ENCODE results near the gene ZNF688.
A peak's percentile ranks its signal among the peaks of the same experiment; 100 is the strongest.

ZNF688 gene

GRCh38 chr16:30588651-30589050 lies 17.1 kb upstream of the ZNF688 start:
- Histone ChIP-seq H3K27ac (ENCODE audit: low read depth, low read length) (no peak overlapping the region), H3K9ac (ENCODE audit: low read length in 5 of 5) (no peak overlapping the region), H3K27me3 (ENCODE audit: control insufficient read depth in 5 of 5, insufficient read depth in 4 of 5, low read length in 5 of 5) (no peaks in the 10 kb centered on the region), H3K9me3 (ENCODE audit: control insufficient read depth in 5 of 5, low read length in 5 of 5) (no peaks in the 10 kb centered on the region), H3K4me1 (ENCODE audit: control insufficient read depth in 5 of 5, insufficient read depth in 5 of 5, low read length in 5 of 5) (peaks cover 3 to 20% (median 15%) of the 10 kb centered on the region in 5 donors), H3K36me3 (ENCODE audit: control insufficient read depth in 5 of 5, insufficient read depth in 5 of 5, low read length in 5 of 5) (no peaks in the 10 kb centered on the region), H3K4me3 (ENCODE audit: low read depth in 1 of 5, low read length in 5 of 5) (no peak overlapping the region)

DNA sequence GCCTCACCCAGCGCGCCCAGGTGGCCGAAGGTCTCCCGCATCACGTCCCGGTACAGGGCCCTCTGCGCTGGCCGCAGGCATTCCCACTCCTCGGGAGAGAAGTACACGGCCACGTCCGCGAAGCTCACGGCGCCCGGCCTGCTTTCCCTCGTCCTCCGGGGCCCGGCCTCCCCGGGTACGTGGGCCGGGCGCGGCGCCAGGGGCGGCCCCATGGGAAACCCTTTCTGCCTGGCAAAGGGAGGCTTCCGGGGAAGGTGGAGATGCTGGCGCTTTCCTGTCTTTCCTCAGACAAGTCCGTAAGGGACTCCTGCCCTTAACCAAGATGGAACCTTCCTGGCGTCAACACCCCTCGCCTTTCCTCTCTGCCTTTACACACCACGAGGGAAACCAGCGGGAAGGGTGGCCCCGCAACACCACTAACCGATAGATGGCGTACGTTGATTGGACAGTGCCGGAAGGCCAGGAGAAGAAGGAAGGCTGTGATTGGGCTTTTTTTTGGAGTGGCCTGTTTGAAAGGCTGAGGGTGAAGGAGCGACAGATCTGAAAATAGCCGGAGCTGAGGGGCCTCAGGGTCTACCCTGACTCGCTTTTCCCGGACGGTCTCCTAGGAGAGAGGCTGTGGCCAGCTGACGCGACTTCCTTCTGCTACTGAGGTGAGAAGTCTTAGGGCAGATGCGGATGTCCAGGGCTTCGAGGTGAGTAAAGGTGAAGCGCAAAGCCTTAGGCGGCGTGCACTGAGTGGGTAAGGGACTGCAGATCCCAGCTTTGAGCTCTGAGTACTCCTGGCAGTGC lies 14.1 kb upstream of the ZNF688 start, which contains the start of gene ZNF785:
Gene ZNF785, minus strand, starts transcription at position 298 of the 792 bp plus-strand sequence. Its CDS starts 86 bp downstream, at position 212.
- no peaks in the 10 kb centered on the region for H3K9me3 ChIP-seq (ENCODE audit: control insufficient read depth in 5 of 5, low read length in 5 of 5)
- peak within 1 kb of the TSS; percentile 56 for H3K27ac ChIP-seq (ENCODE audit: low read depth, low read length)
- H3K27me3 ChIP-seq (ENCODE audit: control insufficient read depth in 5 of 5, insufficient read depth in 4 of 5, low read length in 5 of 5): no peaks in the 10 kb centered on the region
- H3K4me3 ChIP-seq (ENCODE audit: low read depth in 1 of 5, low read length in 5 of 5): peak within 1 kb of the TSS; percentile 69 to 98 (median 79)
- peaks cover 3 to 20% (median 16%) of the 10 kb centered on the region in 5 donors for H3K4me1 ChIP-seq (ENCODE audit: control insufficient read depth in 5 of 5, insufficient read depth in 5 of 5, low read length in 5 of 5)
- H3K36me3 ChIP-seq (ENCODE audit: control insufficient read depth in 5 of 5, insufficient read depth in 5 of 5, low read length in 5 of 5): peaks cover 0 to 22% (median 20%) of the 10 kb centered on the region in 5 donors
- peak within 1 kb of the TSS; percentile 75 to 87 (median 87) for H3K9ac ChIP-seq (ENCODE audit: low read length in 5 of 5)

DNA sequence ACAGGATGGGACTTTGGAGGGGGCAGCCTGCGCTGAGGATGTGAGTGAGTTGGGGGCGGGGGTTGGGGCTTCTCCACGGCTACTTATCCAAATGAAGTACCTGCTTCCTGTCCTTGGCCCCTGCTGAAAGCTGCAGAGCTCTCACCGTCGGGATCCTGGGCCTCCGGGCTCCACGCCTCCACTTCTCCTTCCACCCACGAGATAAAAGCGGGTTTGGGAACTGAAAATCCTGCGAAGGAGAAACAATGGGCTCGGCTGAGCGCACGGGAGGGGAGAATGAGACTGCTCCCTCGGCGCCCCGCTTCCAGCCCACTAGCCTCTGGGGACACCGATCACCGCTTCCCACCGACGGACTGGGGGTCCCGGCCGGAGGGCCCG lies 13.5 kb upstream of the ZNF688 start:
- Histone ChIP-seq H3K4me3 (ENCODE audit: low read depth in 1 of 5, low read length in 5 of 5) (peak overlapping the region; percentile 58 to 89 (median 69)), H3K9ac (ENCODE audit: low read length in 5 of 5) (peak overlapping the region; percentile 75 to 87 (median 87))

DNA sequence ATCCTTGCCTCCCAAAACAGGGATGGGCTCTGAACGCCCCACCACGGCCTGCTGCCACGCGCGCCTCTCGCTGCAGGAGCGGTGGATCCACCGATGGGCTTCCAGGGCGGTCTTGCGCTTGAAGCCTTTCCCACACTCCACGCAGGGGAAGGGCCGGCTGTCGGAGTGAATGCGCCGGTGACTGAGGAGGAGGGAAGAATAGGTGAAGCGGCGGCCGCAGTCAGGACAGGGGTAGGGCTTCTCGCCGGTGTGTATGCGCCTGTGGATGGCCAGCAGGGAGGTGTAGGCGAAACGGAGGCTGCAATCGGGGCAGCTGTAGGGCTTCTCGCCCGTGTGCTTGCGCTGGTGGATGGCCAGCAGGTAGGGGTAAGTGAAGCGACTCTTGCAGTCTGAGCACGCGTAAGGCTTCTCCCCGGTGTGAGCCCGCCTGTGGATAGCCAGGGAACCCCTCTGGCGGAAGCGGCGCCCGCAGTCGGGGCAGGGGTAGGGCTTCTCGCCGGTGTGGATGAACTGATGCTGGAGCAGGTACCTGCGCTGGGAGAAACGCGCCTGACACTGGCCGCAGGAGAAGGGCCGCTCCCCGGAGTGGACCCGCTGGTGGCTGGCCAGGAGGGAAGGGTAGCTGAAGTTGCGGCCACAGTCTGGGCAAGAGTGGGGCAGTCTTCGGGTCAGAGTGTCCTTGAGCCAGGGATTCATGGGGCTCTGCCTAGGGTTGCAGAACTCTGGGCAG lies 11.3 kb upstream of the ZNF688 start:
- peaks cover 3 to 20% (median 16%) of the 10 kb centered on the region in 5 donors for H3K4me1 ChIP-seq (ENCODE audit: control insufficient read depth in 5 of 5, insufficient read depth in 5 of 5, low read length in 5 of 5)
- H3K9ac ChIP-seq (ENCODE audit: low read length in 5 of 5): no peak overlapping the region
- peaks cover 0 to 28% (median 24%) of the 10 kb centered on the region in 5 donors for H3K36me3 ChIP-seq (ENCODE audit: control insufficient read depth in 5 of 5, insufficient read depth in 5 of 5, low read length in 5 of 5)
- no peak overlapping the region for H3K4me3 ChIP-seq (ENCODE audit: low read depth in 1 of 5, low read length in 5 of 5)
- no peaks in the 10 kb centered on the region for H3K9me3 ChIP-seq (ENCODE audit: control insufficient read depth in 5 of 5, low read length in 5 of 5)
- no peaks in the 10 kb centered on the region for H3K27me3 ChIP-seq (ENCODE audit: control insufficient read depth in 5 of 5, insufficient read depth in 4 of 5, low read length in 5 of 5)
- H3K27ac ChIP-seq (ENCODE audit: low read depth, low read length): no peak overlapping the region

More for the DNA sequence above, 13.5 kb upstream of the ZNF688 start:
- H3K4me1 ChIP-seq (ENCODE audit: control insufficient read depth in 5 of 5, insufficient read depth in 5 of 5, low read length in 5 of 5): peaks cover 3 to 20% (median 16%) of the 10 kb centered on the region in 5 donors
- peak overlapping the region; percentile 56 for H3K27ac ChIP-seq (ENCODE audit: low read depth, low read length)
- H3K27me3 ChIP-seq (ENCODE audit: control insufficient read depth in 5 of 5, insufficient read depth in 4 of 5, low read length in 5 of 5): no peaks in the 10 kb centered on the region
- peaks cover 0 to 22% (median 20%) of the 10 kb centered on the region in 5 donors for H3K36me3 ChIP-seq (ENCODE audit: control insufficient read depth in 5 of 5, insufficient read depth in 5 of 5, low read length in 5 of 5)
- no peaks in the 10 kb centered on the region for H3K9me3 ChIP-seq (ENCODE audit: control insufficient read depth in 5 of 5, low read length in 5 of 5)

- Histone ChIP-seq H3K4me1 (ENCODE audit: control insufficient read depth in 5 of 5, insufficient read depth in 5 of 5, low read length in 5 of 5) (peaks cover 3 to 20% (median 16%) of the 10 kb centered on the region in 5 donors), H3K27ac (ENCODE audit: low read depth, low read length) (no peak overlapping the region), H3K36me3 (ENCODE audit: control insufficient read depth in 5 of 5, insufficient read depth in 5 of 5, low read length in 5 of 5) (peaks cover 0 to 34% (median 24%) of the 10 kb centered on the region in 5 donors), H3K9ac (ENCODE audit: low read length in 5 of 5) (no peak overlapping the region), H3K9me3 (ENCODE audit: control insufficient read depth in 5 of 5, low read length in 5 of 5) (no peaks in the 10 kb centered on the region), H3K27me3 (ENCODE audit: control insufficient read depth in 5 of 5, insufficient read depth in 4 of 5, low read length in 5 of 5) (no peaks in the 10 kb centered on the region), H3K4me3 (ENCODE audit: low read depth in 1 of 5, low read length in 5 of 5) (no peak overlapping the region)
Observed at GRCh38 chr16:30581457-30581856, 9.9 kb upstream of the ZNF688 start.

DNA sequence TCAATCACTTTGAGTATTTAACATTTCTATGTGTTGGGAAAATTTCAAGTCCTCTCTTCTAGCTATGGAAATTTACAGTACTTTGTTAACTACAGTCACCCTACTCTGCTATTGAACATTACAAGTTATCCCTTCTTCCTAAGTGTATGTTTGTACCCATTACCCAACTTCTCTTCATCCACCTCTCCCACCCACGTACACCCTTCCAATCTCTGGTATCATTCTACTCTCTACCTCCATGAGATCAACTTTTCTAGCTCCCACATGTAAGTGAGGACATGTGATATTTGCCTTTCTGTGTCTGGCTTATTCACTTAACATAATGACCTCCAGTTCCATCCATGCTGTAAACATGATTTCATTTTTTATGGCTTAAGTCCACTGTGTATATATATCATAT lies 3.2 kb upstream of the ZNF688 start:
- Histone ChIP-seq H3K27ac (ENCODE audit: low read depth, low read length) (no peak overlapping the region), H3K4me1 (ENCODE audit: control insufficient read depth in 5 of 5, insufficient read depth in 5 of 5, low read length in 5 of 5) (peaks cover 10 to 22% (median 21%) of the 10 kb centered on the region in 5 donors), H3K4me3 (ENCODE audit: low read depth in 1 of 5, low read length in 5 of 5) (no peak overlapping the region), H3K36me3 (ENCODE audit: control insufficient read depth in 5 of 5, insufficient read depth in 5 of 5, low read length in 5 of 5) (peaks cover 0 to 11% (median 3%) of the 10 kb centered on the region in 5 donors), H3K9me3 (ENCODE audit: control insufficient read depth in 5 of 5, low read length in 5 of 5) (no peaks in the 10 kb centered on the region), H3K9ac (ENCODE audit: low read length in 5 of 5) (no peak overlapping the region), H3K27me3 (ENCODE audit: control insufficient read depth in 5 of 5, insufficient read depth in 4 of 5, low read length in 5 of 5) (no peaks in the 10 kb centered on the region)

DNA sequence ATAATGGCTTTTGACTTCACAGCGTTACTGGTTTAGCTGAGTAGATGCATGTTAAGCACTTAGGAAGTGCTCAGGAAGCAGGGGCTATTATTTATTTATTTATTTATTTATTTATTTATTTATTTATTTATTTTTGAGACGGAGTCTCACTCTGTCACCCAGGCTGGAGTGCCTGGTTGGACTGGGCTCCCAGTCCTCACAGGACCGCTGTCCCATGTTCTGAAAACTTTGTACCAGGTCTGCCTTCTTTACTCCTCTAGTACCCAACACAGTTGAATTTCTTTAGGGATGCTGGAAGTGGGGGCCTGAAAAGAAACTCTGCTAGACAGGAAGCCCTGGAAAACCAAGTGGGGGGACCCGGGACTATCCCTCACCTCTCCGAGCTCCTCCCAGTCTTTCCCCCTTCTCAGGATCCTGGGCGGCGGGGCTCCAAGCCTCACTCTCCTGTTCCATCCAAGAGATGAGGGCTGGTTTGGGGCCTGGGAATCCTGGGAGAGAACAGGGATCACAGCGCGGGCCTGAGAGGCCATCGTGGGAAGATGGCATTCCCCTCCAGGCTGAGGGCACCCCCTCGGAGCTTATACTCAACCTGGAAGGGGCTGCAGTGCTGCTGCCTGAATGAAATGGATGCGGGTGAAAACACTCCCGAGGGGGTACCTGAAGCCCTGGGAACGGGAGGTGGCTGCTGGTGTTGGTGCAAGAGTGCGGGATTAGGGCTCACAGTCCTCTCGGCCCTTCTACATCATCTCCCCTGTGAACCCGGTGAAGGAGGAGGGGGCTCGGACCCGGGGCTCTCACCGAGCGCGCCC lies 674 bp downstream of the ZNF688 start:
- H3K4me1 ChIP-seq (ENCODE audit: control insufficient read depth in 5 of 5, insufficient read depth in 5 of 5, low read length in 5 of 5): peaks cover 10 to 27% (median 23%) of the 10 kb centered on the region in 5 donors
- H3K27ac ChIP-seq (ENCODE audit: low read depth, low read length): peak overlapping the region; percentile 89
- H3K27me3 ChIP-seq (ENCODE audit: control insufficient read depth in 5 of 5, insufficient read depth in 4 of 5, low read length in 5 of 5): no peaks in the 10 kb centered on the region
- peak overlapping the region; percentile 48 to 96 (median 92) for H3K9ac ChIP-seq (ENCODE audit: low read length in 5 of 5)
- no peaks in the 10 kb centered on the region for H3K9me3 ChIP-seq (ENCODE audit: control insufficient read depth in 5 of 5, low read length in 5 of 5)
- H3K36me3 ChIP-seq (ENCODE audit: control insufficient read depth in 5 of 5, insufficient read depth in 5 of 5, low read length in 5 of 5): no peaks in the 10 kb centered on the region
- H3K4me3 ChIP-seq (ENCODE audit: low read depth in 1 of 5, low read length in 5 of 5): peak overlapping the region; percentile 80 to 88 (median 87)

- H3K4me1 ChIP-seq (ENCODE audit: control insufficient read depth in 5 of 5, insufficient read depth in 5 of 5, low read length in 5 of 5): peaks cover 10 to 27% (median 23%) of the 10 kb centered on the region in 5 donors
- H3K9me3 ChIP-seq (ENCODE audit: control insufficient read depth in 5 of 5, low read length in 5 of 5): no peaks in the 10 kb centered on the region
- no peaks in the 10 kb centered on the region for H3K36me3 ChIP-seq (ENCODE audit: control insufficient read depth in 5 of 5, insufficient read depth in 5 of 5, low read length in 5 of 5)
- H3K27ac ChIP-seq (ENCODE audit: low read depth, low read length): no peak overlapping the region
- H3K9ac ChIP-seq (ENCODE audit: low read length in 5 of 5): peak overlapping the region in 1 of 5 donors; percentile 35
- H3K27me3 ChIP-seq (ENCODE audit: control insufficient read depth in 5 of 5, insufficient read depth in 4 of 5, low read length in 5 of 5): no peaks in the 10 kb centered on the region
- H3K4me3 ChIP-seq (ENCODE audit: low read depth in 1 of 5, low read length in 5 of 5): peak overlapping the region in 3 of 5 donors; percentile 0 to 24 (median 18)
Observed at GRCh38 chr16:30569746-30570635, 1.5 kb downstream of the ZNF688 start.

DNA sequence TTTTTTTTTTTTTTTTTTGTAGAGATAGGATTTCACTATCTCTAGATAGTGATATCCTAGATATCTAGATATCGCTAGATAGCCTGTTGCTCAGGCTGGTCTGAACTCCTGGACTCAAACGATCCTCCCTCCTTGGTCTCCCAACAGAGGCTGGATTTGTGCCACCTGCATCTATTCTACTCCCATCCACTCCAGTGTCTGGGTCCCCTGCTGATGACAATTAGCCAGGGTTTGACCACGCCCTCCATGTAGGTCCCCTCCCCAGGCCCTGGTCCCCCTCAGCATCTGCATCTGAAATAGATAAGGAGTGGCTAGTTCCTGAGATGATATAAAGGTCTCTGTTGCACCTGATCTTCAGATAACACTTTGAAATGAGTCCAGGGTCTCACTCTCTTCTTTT lies 2.2 kb downstream of the ZNF688 start:
- Histone ChIP-seq H3K4me3 (ENCODE audit: low read depth in 1 of 5, low read length in 5 of 5) (no peak overlapping the region), H3K27me3 (ENCODE audit: control insufficient read depth in 5 of 5, insufficient read depth in 4 of 5, low read length in 5 of 5) (no peaks in the 10 kb centered on the region), H3K27ac (ENCODE audit: low read depth, low read length) (no peak overlapping the region), H3K4me1 (ENCODE audit: control insufficient read depth in 5 of 5, insufficient read depth in 5 of 5, low read length in 5 of 5) (peaks cover 10 to 27% (median 23%) of the 10 kb centered on the region in 5 donors), H3K36me3 (ENCODE audit: control insufficient read depth in 5 of 5, insufficient read depth in 5 of 5, low read length in 5 of 5) (no peaks in the 10 kb centered on the region), H3K9me3 (ENCODE audit: control insufficient read depth in 5 of 5, low read length in 5 of 5) (no peaks in the 10 kb centered on the region), H3K9ac (ENCODE audit: low read length in 5 of 5) (no peak overlapping the region)

Measured in subcutaneous abdominal adipose tissue (tissue), 5 donors.